Stimulated activated CD4-positive, alpha-beta T cell treated with anti-CD3 and anti-CD28 coated beads, TNF-alpha, amount 100 ng/mL, for 1 hour (primary cell): ENCODE results near the gene RNF10.
"Not testable (repeated sequence)": the region's sequence is repeated elsewhere in the genome, so short reads cannot be mapped to it uniquely, and the experiment has no call there.

ENCODE experiments used
- DNase-seq, 3 donors: peaks; one replicate each; pipeline ENCODE4 v3.0.0-alpha.2; 2020; ENCODE audit warnings: low read depth in 3 of 3, low spot score in 1 of 3

RNF10 gene

DNA sequence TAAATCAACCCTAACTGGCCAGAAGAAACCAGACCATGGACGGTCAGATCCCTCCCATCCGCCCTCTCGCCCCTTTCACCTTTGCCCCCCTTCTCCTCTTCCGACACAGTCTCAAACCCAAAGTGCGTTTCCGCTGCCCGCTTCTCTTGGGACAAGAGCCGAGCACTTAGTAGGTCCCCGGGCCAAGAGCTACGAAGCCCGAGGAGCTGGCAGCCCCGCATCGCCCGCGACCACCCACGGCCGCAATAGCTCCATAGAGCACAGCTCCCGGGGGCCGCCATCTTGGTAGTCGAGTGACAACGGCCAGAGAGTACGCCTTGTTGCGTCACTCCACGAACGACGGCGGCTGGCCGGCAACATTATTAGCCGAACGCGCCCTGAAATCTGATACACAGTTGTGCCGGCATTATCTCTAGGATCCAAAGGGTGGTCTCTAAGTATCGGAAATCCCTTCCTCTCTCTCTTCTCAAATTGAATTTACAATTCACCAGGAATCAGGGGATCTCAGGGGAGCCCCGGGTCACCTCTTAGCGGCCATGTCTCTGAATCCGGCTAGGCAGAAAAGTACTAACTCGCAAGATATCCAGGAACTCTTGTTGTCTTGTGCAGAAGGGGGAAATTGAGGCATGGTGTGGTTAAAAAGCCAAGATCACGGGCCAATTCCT is 5.2 kb upstream of the RNF10 start, which contains the start of gene COQ5:
TSS of gene COQ5 (minus strand) at position 298 of the 665 bp plus-strand sequence. CDS start at position 281, 17 bp downstream.
- peak; percentile 58 to 77 (median 59) for DNase-seq

GRCh38 chr12:120529641-120530417 is 4.3 kb upstream of the RNF10 start:
- no peak for DNase-seq

GRCh38 chr12:120530418-120530761 is 3.8 kb upstream of the RNF10 start:
- DNase-seq: not testable (repeated sequence)

DNA sequence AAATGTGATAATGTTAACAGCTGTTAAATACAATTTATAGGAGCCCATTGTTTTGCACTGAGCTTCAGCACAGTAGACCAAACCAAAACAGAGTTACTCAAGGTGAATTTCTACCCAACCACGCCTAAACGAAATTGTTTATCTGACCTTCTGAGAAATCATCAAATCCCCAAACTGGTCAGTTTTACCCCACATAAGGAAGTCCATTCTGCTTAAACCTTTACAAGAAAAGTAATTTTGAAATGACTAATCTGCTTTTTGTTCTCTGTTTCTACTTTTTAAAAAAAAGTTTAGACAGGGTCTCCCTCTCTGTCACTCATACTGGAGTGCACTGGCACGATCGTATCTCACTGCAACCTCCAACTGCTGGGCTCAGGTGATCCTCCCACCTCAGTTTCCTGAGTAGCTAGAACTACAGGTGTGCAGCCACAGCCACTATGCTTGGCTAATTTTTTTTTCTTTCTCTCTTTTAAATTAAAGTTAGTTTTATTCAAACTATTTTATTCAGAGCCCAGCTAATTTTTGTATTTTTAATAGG is 1.4 kb upstream of the RNF10 start:
- no peak for DNase-seq

DNA sequence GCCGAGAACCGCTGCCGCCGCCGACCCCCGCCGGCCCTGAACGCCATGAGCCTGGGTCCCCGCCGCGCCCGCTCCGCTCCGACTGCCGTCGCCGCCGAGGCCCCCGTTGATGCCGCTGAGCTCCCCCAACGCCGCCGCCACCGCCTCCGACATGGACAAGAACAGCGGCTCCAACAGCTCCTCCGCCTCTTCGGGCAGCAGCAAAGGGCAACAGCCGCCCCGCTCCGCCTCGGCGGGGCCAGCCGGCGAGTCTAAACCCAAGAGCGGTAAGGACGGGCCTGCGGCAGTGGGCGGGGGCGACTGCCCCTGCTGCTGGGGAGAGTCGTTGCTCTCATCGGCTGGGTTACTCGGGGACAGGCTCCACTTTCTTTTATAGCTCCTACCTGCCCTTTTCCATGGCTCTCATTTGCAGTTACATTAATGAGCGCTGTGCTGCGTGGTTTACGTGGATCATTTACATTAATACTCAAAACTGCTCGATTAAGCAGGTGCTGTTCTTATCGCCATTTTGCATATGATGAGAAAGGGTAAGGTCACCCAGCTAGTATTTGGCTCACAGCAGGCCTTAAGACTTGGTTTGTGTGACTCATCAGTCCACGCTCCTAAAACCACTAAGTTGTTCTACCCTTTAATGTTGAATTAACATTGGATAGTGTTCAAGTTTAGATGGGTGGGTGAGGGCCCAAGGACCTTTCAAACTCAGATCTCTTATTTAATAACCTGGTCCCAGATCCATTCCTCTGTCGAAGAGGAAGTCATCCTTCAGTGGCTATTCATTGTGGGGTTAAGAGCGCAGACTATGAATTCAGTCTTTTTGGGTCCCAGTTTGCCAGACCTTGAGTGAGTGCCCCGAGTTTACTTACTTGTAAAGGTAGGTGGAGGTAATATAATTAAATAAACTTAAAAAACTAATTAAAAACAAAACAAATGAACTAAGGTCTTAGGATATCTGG is 823 bp downstream of the RNF10 start:
- peak in 2 of 3 donors; percentile 7 to 29 for DNase-seq

GRCh38 chr12:120536064-120536791 is 2.1 kb downstream of the RNF10 start:
- peak in 1 of 3 donors; percentile 2 for DNase-seq

GRCh38 chr12:120537856-120538220 is 3.7 kb downstream of the RNF10 start:
- DNase-seq: no peak

GRCh38 chr12:120538281-120539156 is 4.4 kb downstream of the RNF10 start:
- no peak for DNase-seq

DNA sequence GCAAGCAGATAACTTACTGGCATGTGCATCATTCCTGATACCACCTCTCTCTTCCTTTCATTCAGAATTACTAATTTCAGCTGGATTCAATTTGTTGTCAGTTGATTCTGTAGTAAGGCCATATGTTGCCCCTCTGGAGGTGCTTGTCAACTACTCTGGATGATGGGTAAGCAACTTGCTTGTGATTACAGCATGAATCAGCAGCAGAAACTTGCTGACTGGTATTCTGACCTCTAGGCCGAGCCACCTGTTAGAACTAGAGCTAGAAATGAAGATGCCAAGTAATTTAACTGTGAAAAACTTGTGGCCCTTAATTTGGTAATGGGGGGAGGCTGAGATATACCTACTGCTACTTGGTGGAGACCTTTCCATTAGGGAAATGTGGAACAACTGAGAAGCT is 5.1 kb downstream of the RNF10 start:
- DNase-seq: no peak

GRCh38 chr12:120540445-120540844 is 6.3 kb downstream of the RNF10 start:
- no peak for DNase-seq

- no peak for DNase-seq
These were observed 8.0 kb downstream of the RNF10 start for GRCh38 chr12:120542166-120542565.

GRCh38 chr12:120544691-120545090 is 10.5 kb downstream of the RNF10 start:
- no peak for DNase-seq

DNA sequence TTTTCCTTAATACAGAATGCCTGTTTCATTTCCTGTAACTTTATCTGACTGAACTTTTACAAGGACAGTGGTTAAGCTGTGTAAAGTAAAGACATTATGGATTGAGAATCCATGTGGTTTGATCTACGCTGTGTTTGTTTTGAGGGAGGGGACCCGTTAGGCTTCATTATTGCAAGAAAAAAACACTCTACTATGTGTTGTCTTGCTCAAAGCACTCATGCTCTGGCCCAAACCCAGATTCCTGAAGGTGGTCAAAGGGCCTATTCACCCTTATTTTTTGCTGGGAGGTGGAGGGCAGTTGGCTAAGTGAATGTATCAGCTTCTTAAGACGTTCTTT is 11.9 kb downstream of the RNF10 start:
- DNase-seq: no peak

- DNase-seq: no peak
These were observed 20.5 kb downstream of the RNF10 start for GRCh38 chr12:120554678-120555077.

GRCh38 chr12:120557589-120557988 is 23.4 kb downstream of the RNF10 start:
- no peak for DNase-seq

DNA sequence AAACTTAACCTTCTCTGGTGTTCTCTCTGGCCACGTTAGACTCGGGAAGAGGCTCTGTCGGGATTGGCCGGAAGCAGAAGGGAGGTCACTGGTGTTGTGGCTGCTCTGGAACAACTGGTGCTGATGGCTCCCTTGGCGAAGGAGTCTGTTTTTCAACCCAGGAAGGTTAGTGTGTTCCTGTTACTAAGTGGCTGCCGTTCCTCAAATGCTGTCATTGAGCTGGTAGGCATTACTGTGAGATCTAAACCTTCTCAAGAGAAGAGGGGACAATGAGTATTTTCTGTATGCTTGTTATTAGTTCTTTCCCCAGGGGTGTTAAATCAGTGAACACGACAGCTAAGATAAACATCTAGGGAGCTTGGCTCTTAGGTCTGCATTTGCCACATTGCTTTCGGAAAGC is 28.8 kb downstream of the RNF10 start:
- no peak for DNase-seq

DNA sequence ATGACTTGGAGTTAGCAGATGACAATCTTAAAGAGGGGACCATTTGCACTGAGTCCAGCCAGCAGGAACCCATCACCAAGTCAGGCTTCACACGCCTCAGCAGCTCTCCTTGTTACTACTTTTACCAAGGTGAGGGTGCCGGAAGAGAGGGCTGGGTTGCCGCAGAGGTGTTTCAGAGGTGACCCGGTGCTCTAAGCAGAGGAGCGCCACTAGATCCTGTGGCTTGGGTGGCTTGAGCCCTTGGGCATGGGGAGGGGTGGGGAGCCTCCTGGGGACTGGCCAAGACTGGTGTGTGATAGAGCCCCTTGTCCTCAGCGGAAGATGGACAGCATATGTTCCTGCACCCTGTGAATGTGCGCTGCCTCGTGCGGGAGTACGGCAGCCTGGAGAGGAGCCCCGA is 29.3 kb downstream of the RNF10 start:
- no peak for DNase-seq

GRCh38 chr12:120571299-120571698 is 37.1 kb downstream of the RNF10 start:
- DNase-seq: no peak

DNA sequence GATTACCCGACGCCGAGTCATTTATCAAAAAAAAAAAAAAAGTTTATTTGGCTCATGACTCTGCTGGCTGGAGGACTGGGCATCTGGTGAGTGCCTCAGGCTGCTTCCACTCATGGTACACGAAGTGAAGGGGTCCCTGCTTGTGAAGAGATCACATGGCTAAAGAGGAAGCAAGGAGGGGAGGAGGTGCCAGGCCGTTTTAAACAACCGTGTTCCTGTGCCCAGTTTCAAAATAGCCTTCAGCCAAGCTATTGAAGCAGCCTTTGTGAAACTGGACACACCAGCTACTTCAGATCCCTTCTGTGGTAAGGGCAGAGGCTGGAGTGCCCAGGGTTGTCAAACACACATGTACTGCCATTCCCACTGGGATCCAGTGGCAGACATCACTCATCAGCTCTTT is 39.4 kb downstream of the RNF10 start:
- DNase-seq: no peak

DNA sequence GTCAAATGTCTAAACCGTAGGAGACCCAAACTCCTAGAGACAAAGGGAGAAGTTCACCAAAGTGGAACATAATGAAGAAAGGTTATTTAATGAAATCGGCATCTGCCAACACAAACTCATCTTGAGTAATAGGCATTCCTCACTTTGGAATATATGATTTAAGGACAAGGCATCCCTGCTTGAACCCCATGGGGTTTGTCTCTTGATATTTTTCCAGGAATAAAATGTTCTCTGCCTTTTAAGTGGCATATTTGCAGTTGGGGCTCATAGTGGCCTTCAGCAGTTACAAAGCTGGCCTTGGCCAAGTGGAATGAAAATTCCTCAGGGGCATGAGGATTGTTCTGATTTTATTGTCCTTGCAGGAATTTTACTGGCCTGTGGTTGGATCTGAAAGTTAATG is 40.0 kb downstream of the RNF10 start:
- no peak for DNase-seq
